ENCODE data around the gene OMA1. TPM values are rescaled to one million over a fixed set of nuclear protein-coding genes. Genes with fewer than 3 reads are reported as not detected.

Gene OMA1
- total RNA-seq, 5 donors from 2014 or later (not counting 1 experiment from before 2014, with no cell fraction given) = 31.3 to 50.4 (median 43.9) TPM

- H3K27ac ChIP-seq (ENCODE audit: low read length) = no peak overlapping the region
- 93% methylated on average over 3 of the region's 6 CpGs for WGBS (ENCODE audit: insufficient coverage)
- H3K4me1 ChIP-seq (ENCODE audit: control insufficient read depth in 1 of 2, extremely low read depth in 1 of 2, insufficient read depth in 2 of 2, low read length in 2 of 2) = no peaks in the 10 kb centered on the region
- no peak overlapping the region for H3K4me3 Mint-ChIP-seq
- no peak overlapping the region for H3K27ac Mint-ChIP-seq
- H3K27me3 ChIP-seq (replicated peaks in 1 of 2; ENCODE audit: control insufficient read depth in 2 of 2, extremely low read depth in 1 of 2, insufficient read depth in 2 of 2, low read length in 1 of 2) = no peaks in the 10 kb centered on the region
- ATAC-seq (replicated peaks in 1 of 4) (no peak), DNase-seq (no peak)
- H3K36me3 Mint-ChIP-seq = peaks cover 8% of the 10 kb centered on the region
- no peaks in the 10 kb centered on the region for H3K27me3 Mint-ChIP-seq
- peaks cover 3 to 4% of the 10 kb centered on the region in 2 donors for H3K36me3 ChIP-seq (ENCODE audit: control insufficient read depth in 2 of 2, extremely low read depth in 1 of 2, insufficient read depth in 1 of 2, low read length in 1 of 2)
- no peak overlapping the region for H3K4me3 ChIP-seq (ENCODE audit: control insufficient read depth in 1 of 2, extremely low read depth in 1 of 2, low read length in 1 of 2)
- ChIA-PET POLR2A (no interaction called here), CTCF (no interaction called here)
- H3K4me1 Mint-ChIP-seq = no peaks in the 10 kb centered on the region
- H3K9me3 ChIP-seq = no peaks in the 10 kb centered on the region
- no peaks in the 10 kb centered on the region for H3K9me3 Mint-ChIP-seq
Measured at GRCh38 chr1:58466630-58467241, 79.8 kb downstream of the OMA1 start.

- DNase-seq = no peak
- H3K27me3 Mint-ChIP-seq = no peaks in the 10 kb centered on the region
- no peaks in the 10 kb centered on the region for H3K9me3 Mint-ChIP-seq
- H3K27ac Mint-ChIP-seq = no peak overlapping the region
- no peaks in the 10 kb centered on the region for H3K4me1 Mint-ChIP-seq
- peaks cover 11% of the 10 kb centered on the region for H3K36me3 Mint-ChIP-seq
- ChIA-PET POLR2A (no interaction called here), CTCF (no interaction called here)
- Histone ChIP-seq H3K4me1 (ENCODE audit: control insufficient read depth in 1 of 2, extremely low read depth in 1 of 2, insufficient read depth in 2 of 2, low read length in 2 of 2) (no peaks in the 10 kb centered on the region), H3K4me3 (ENCODE audit: control insufficient read depth in 1 of 2, extremely low read depth in 1 of 2, low read length in 1 of 2) (no peak overlapping the region), H3K36me3 (ENCODE audit: control insufficient read depth in 2 of 2, extremely low read depth in 1 of 2, insufficient read depth in 1 of 2, low read length in 1 of 2) (peaks cover 3 to 4% of the 10 kb centered on the region in 2 donors), H3K9me3 (no peaks in the 10 kb centered on the region), H3K27me3 (replicated peaks in 1 of 2; ENCODE audit: control insufficient read depth in 2 of 2, extremely low read depth in 1 of 2, insufficient read depth in 2 of 2, low read length in 1 of 2) (no peaks in the 10 kb centered on the region), H3K27ac (ENCODE audit: low read length) (no peak overlapping the region)
- no peak overlapping the region for H3K4me3 Mint-ChIP-seq
- no peak for ATAC-seq (replicated peaks in 1 of 4)
- WGBS (ENCODE audit: insufficient coverage) = 76% methylated on average over 7 of the region's 13 CpGs
Measured at GRCh38 chr1:58465825-58466629, 80.5 kb downstream of the OMA1 start.

- peaks cover 11% of the 10 kb centered on the region for H3K36me3 Mint-ChIP-seq
- H3K9me3 Mint-ChIP-seq = no peaks in the 10 kb centered on the region
- ChIA-PET CTCF (no interaction called here), POLR2A (no interaction called here)
- Histone ChIP-seq H3K4me3 (ENCODE audit: control insufficient read depth in 1 of 2, extremely low read depth in 1 of 2, low read length in 1 of 2) (no peak overlapping the region), H3K27me3 (replicated peaks in 1 of 2; ENCODE audit: control insufficient read depth in 2 of 2, extremely low read depth in 1 of 2, insufficient read depth in 2 of 2, low read length in 1 of 2) (no peaks in the 10 kb centered on the region), H3K36me3 (ENCODE audit: control insufficient read depth in 2 of 2, extremely low read depth in 1 of 2, insufficient read depth in 1 of 2, low read length in 1 of 2) (peaks cover 3 to 4% of the 10 kb centered on the region in 2 donors), H3K4me1 (ENCODE audit: control insufficient read depth in 1 of 2, extremely low read depth in 1 of 2, insufficient read depth in 2 of 2, low read length in 2 of 2) (no peaks in the 10 kb centered on the region), H3K9me3 (no peaks in the 10 kb centered on the region), H3K27ac (ENCODE audit: low read length) (no peak overlapping the region)
- no peaks in the 10 kb centered on the region for H3K4me1 Mint-ChIP-seq
- H3K4me3 Mint-ChIP-seq = no peak overlapping the region
- no peak for DNase-seq
- H3K27me3 Mint-ChIP-seq = no peaks in the 10 kb centered on the region
- H3K27ac Mint-ChIP-seq = no peak overlapping the region
- 67% methylated on average over 2 of the region's 6 CpGs for WGBS (ENCODE audit: insufficient coverage)
- ATAC-seq (replicated peaks in 1 of 4) = no peak
Measured at GRCh38 chr1:58465176-58465575, 81.3 kb downstream of the OMA1 start.

- ChIA-PET POLR2A (no interaction called here), CTCF (no interaction called here)
- Mint-ChIP-seq H3K9me3 (no peaks in the 10 kb centered on the region), H3K4me1 (no peaks in the 10 kb centered on the region), H3K4me3 (no peak overlapping the region), H3K27ac (no peak overlapping the region), H3K27me3 (peaks cover 0 to 3% of the 10 kb centered on the region in 2 donors), H3K36me3 (peaks cover 9% of the 10 kb centered on the region)
- no peak overlapping the region for H3K27ac ChIP-seq (ENCODE audit: low read length)
- H3K4me1 ChIP-seq (ENCODE audit: control insufficient read depth in 1 of 2, extremely low read depth in 1 of 2, insufficient read depth in 2 of 2, low read length in 2 of 2) = no peaks in the 10 kb centered on the region
- H3K27me3 ChIP-seq (replicated peaks in 1 of 2; ENCODE audit: control insufficient read depth in 2 of 2, extremely low read depth in 1 of 2, insufficient read depth in 2 of 2, low read length in 1 of 2) = no peaks in the 10 kb centered on the region
- ATAC-seq (replicated peaks in 1 of 4) (no peak), DNase-seq (no peak)
- H3K36me3 ChIP-seq (ENCODE audit: control insufficient read depth in 2 of 2, extremely low read depth in 1 of 2, insufficient read depth in 1 of 2, low read length in 1 of 2) = peaks cover 0 to 3% of the 10 kb centered on the region in 2 donors
- 70% methylated on average over 2 of the region's 2 CpGs for WGBS (ENCODE audit: insufficient coverage)
- H3K4me3 ChIP-seq (ENCODE audit: control insufficient read depth in 1 of 2, extremely low read depth in 1 of 2, low read length in 1 of 2) = no peak overlapping the region
- no peaks in the 10 kb centered on the region for H3K9me3 ChIP-seq
Measured at GRCh38 chr1:58460469-58460868, 86.1 kb downstream of the OMA1 start.

GRCh38 chr1:58459911-58460310, 86.6 kb downstream of the OMA1 start:
- DNase-seq = no peak
- Histone ChIP-seq H3K4me3 (ENCODE audit: control insufficient read depth in 1 of 2, extremely low read depth in 1 of 2, low read length in 1 of 2) (no peak overlapping the region), H3K27ac (ENCODE audit: low read length) (no peak overlapping the region), H3K27me3 (replicated peaks in 1 of 2; ENCODE audit: control insufficient read depth in 2 of 2, extremely low read depth in 1 of 2, insufficient read depth in 2 of 2, low read length in 1 of 2) (no peaks in the 10 kb centered on the region), H3K9me3 (no peaks in the 10 kb centered on the region), H3K4me1 (ENCODE audit: control insufficient read depth in 1 of 2, extremely low read depth in 1 of 2, insufficient read depth in 2 of 2, low read length in 2 of 2) (no peaks in the 10 kb centered on the region), H3K36me3 (ENCODE audit: control insufficient read depth in 2 of 2, extremely low read depth in 1 of 2, insufficient read depth in 1 of 2, low read length in 1 of 2) (peaks cover 0 to 3% of the 10 kb centered on the region in 2 donors)
- ATAC-seq (replicated peaks in 1 of 4) = no peak
- Mint-ChIP-seq H3K9me3 (no peaks in the 10 kb centered on the region), H3K27ac (no peak overlapping the region), H3K4me3 (no peak overlapping the region), H3K36me3 (peaks cover 9% of the 10 kb centered on the region), H3K27me3 (peaks cover 0 to 7% of the 10 kb centered on the region in 2 donors), H3K4me1 (no peaks in the 10 kb centered on the region)
- ChIA-PET CTCF (no interaction called here), POLR2A (no interaction called here)
- WGBS (ENCODE audit: insufficient coverage) = no CpG with 5 or more reads among the region's 1 CpG

GRCh38 chr1:58457023-58457635, 89.4 kb downstream of the OMA1 start:
- no peak overlapping the region for H3K4me3 Mint-ChIP-seq
- no peak overlapping the region for H3K4me3 ChIP-seq (ENCODE audit: control insufficient read depth in 1 of 2, extremely low read depth in 1 of 2, low read length in 1 of 2)
- no peaks in the 10 kb centered on the region for H3K9me3 Mint-ChIP-seq
- CTCF ChIA-PET = no interaction called here
- peaks cover 0 to 7% of the 10 kb centered on the region in 2 donors for H3K27me3 Mint-ChIP-seq
- DNase-seq = no peak
- no peaks in the 10 kb centered on the region for H3K27me3 ChIP-seq (replicated peaks in 1 of 2; ENCODE audit: control insufficient read depth in 2 of 2, extremely low read depth in 1 of 2, insufficient read depth in 2 of 2, low read length in 1 of 2)
- no peaks in the 10 kb centered on the region for H3K4me1 Mint-ChIP-seq
- WGBS (ENCODE audit: insufficient coverage) = 93% methylated on average over 4 of the region's 11 CpGs
- H3K27ac Mint-ChIP-seq = no peak overlapping the region
- H3K4me1 ChIP-seq (ENCODE audit: control insufficient read depth in 1 of 2, extremely low read depth in 1 of 2, insufficient read depth in 2 of 2, low read length in 2 of 2) = no peaks in the 10 kb centered on the region
- peaks cover 9% of the 10 kb centered on the region for H3K36me3 Mint-ChIP-seq
- ATAC-seq (replicated peaks in 1 of 4) = no peak
- no peaks in the 10 kb centered on the region for H3K9me3 ChIP-seq
- POLR2A ChIA-PET = no interaction called here
- no peaks in the 10 kb centered on the region for H3K36me3 ChIP-seq (ENCODE audit: control insufficient read depth in 2 of 2, extremely low read depth in 1 of 2, insufficient read depth in 1 of 2, low read length in 1 of 2)
- no peak overlapping the region for H3K27ac ChIP-seq (ENCODE audit: low read length)

Measured in T-cell (primary cell).